MCF 10A (cell line): Measurements from ENCODE around the gene ZWILCH. TPM values are rescaled to one million over a fixed set of nuclear protein-coding genes. Genes with fewer than 3 reads are reported as not detected.
"Not testable (repeated sequence)": the region's sequence is repeated elsewhere in the genome, so short reads cannot be mapped to it uniquely, and the experiment has no call there.

Experiments used
- BruUV-seq: library from RNA; stranded (reverse); fragments of 400-500 nt; replicated peaks from 2 replicates; lab custom pipeline; 2021; lab: Mats Ljungman, UMichigan
- CTCF ChIA-PET: fragments of 300-600 bp; sonication (Branson Sonifier 250); formaldehyde crosslinking; extraction: SDS; loops from one replicate; lab custom pipeline; 2021; ENCODE audit warnings: antibody characterized with exemption, inconsistent platforms; lab: Yijun Ruan, JAX
- POLR2A ChIA-PET: fragments of 300-600, 350-650 bp; sonication (Branson Sonifier 250); formaldehyde crosslinking; extraction: SDS; loops from one replicate; lab custom pipeline; 2020; ENCODE audit warnings: antibody characterized with exemption, inconsistent platforms; lab: Yijun Ruan, JAX
- DNase-seq: peaks from one replicate; pipeline ENCODE4 v3.0.0-alpha.2; 2018; ENCODE audit not compliant: unreplicated experiment
- H3K27ac Mint-ChIP-seq: one replicate; pipeline ENCODE4 v1.8.0; 2022; ENCODE audit warnings: mild to moderate bottlenecking, low read depth, mixed read lengths; ENCODE audit not compliant: unreplicated experiment
- H3K27me3 Mint-ChIP-seq: one replicate; pipeline ENCODE4 v1.8.0; 2022; ENCODE audit warnings: mixed read lengths; ENCODE audit not compliant: insufficient read depth, unreplicated experiment
- H3K36me3 Mint-ChIP-seq: one replicate; pipeline ENCODE4 v1.8.0; 2022; ENCODE audit warnings: mild to moderate bottlenecking, moderate library complexity, mixed read lengths; ENCODE audit not compliant: insufficient read depth, unreplicated experiment
- H3K4me1 Mint-ChIP-seq: one replicate; pipeline ENCODE4 v1.8.0; 2022; ENCODE audit warnings: mixed read lengths; ENCODE audit not compliant: insufficient read depth, unreplicated experiment
- H3K4me3 Mint-ChIP-seq: one replicate; pipeline ENCODE4 v1.8.0; 2022; ENCODE audit warnings: mild to moderate bottlenecking, moderate library complexity, mixed read lengths; ENCODE audit not compliant: unreplicated experiment
- H3K9me3 Mint-ChIP-seq: one replicate; pipeline ENCODE4 v1.8.0; 2022; ENCODE audit warnings: mixed read lengths; ENCODE audit not compliant: unreplicated experiment
- CTCF ChIP-seq: fragments of 200-600 bp; IDR thresholded peaks from one replicate; pipeline ENCODE4 v1.8.0; 2022; ENCODE audit warnings: antibody characterized with exemption, mild to moderate bottlenecking; ENCODE audit not compliant: unreplicated experiment
- intact Hi-C: fragments of 100-400 bp; cut with micrococcal nuclease; formaldehyde crosslinking; loops from 2 replicates; pipeline ENCODE4 v1.14.1; 2022
- total RNA-seq: library from RNA; stranded (reverse); gene quantifications from 2 replicates; pipeline ENCODE4 v1.2.3, GENCODE V29; 2022

The ZWILCH gene
- total RNA-seq, 1 experiment from 2014 or later, result 27.4 TPM

- Mint-ChIP-seq H3K4me1 (peaks cover 13% of the 10 kb centered on the region), H3K9me3 (no peaks in the 10 kb centered on the region), H3K36me3 (peaks cover 82% of the 10 kb centered on the region), H3K27ac (peak within 1 kb of the TSS; percentile 87), H3K27me3 (no peaks in the 10 kb centered on the region), H3K4me3 (peak within 1 kb of the TSS; percentile 90)
- BruUV-seq, result no TSS peak
- ChIA-PET CTCF (interaction anchor here (0.7 to 4.0 kb wide), 30 partner anchors 9 to 864 kb away, joined by 3 to 50 read pairs (median 5); partner anchors contain the start of gene MAP2K1), POLR2A (interaction anchor here (0.5 to 6.1 kb wide), 23 partner anchors 7 to 390 kb away, joined by 3 to 158 read pairs (median 4); partner anchors contain the start of genes DIS3L, MAP2K1, RPL4 and TIPIN)
- intact Hi-C loops, result loop anchor here (1.0 to 5.0 kb wide), 4 partner anchors 111 to 515 kb away; partner anchors contain the start of genes MAP2K1 and TIPIN
- peak; percentile 92 for TF ChIP-seq CTCF
- peak; percentile 95 for DNase-seq
Observed at GRCh38 chr15:66497502-66498455, 7.3 kb upstream of the ZWILCH start, which contains the start of gene SNAPC5. SNAPC5 (minus strand) TSS chr15:66497762; CDS start chr15:66497731, 31 bp downstream.

GRCh38 chr15:66498501-66499386, 6.4 kb upstream of the ZWILCH start:
- Mint-ChIP-seq H3K27me3 (no peaks in the 10 kb centered on the region), H3K27ac (no peak overlapping the region), H3K4me3 (no peak overlapping the region), H3K9me3 (no peaks in the 10 kb centered on the region), H3K36me3 (peaks cover 84% of the 10 kb centered on the region), H3K4me1 (peaks cover 13% of the 10 kb centered on the region)
- CTCF ChIA-PET, result interaction anchor here (0.7 to 4.0 kb wide), 28 partner anchors 9 to 863 kb away, joined by 3 to 50 read pairs (median 5); partner anchors contain the start of gene MAP2K1
- POLR2A ChIA-PET, result interaction anchor here (0.5 to 6.1 kb wide), 17 partner anchors 9 to 389 kb away, joined by 3 to 158 read pairs (median 3); partner anchors contain the start of genes DIS3L, MAP2K1 and TIPIN
- no TSS peak for BruUV-seq
- DNase-seq, result no peak
- intact Hi-C loops, result loop anchor here (5.0 kb wide), 1 partner anchor 516 kb away; no protein-coding TSS in a partner anchor
- peak; percentile 50 for TF ChIP-seq CTCF

- H3K9me3 Mint-ChIP-seq, DNase-seq, intact Hi-C loops, H3K27me3 Mint-ChIP-seq, BruUV-seq, H3K4me3 Mint-ChIP-seq: not testable (repeated sequence)
- Mint-ChIP-seq H3K27ac (peak overlapping the region; percentile 36), H3K4me1 (peaks cover 11% of the 10 kb centered on the region), H3K36me3 (peaks cover 87% of the 10 kb centered on the region)
- ChIA-PET POLR2A (interaction anchor here (0.6 to 6.1 kb wide), 5 partner anchors 113 to 631 kb away, joined by 3 to 158 read pairs (median 3); partner anchors contain the start of genes MAP2K1, RAB11A and TIPIN), CTCF (interaction anchor here (0.7 kb wide), 1 partner anchor 631 kb away, joined by 3 read pairs; the partner anchor contains the start of gene RAB11A)
Observed at GRCh38 chr15:66500346-66500745, 4.8 kb upstream of the ZWILCH start.

- Mint-ChIP-seq H3K4me3 (peak overlapping the region; percentile 83), H3K27me3 (no peaks in the 10 kb centered on the region), H3K27ac (peak overlapping the region; percentile 94), H3K9me3 (no peaks in the 10 kb centered on the region), H3K36me3 (peaks cover 74% of the 10 kb centered on the region), H3K4me1 (peaks cover 11% of the 10 kb centered on the region)
- POLR2A ChIA-PET, result interaction anchor here (0.7 to 3.7 kb wide), 8 partner anchors 18 to 209 kb away, joined by 3 to 90 read pairs (median 5); partner anchors contain the start of genes DIS3L, MAP2K1 and TIPIN
- intact Hi-C loops, result no loop called here
- TF ChIP-seq CTCF, result no peak
- no TSS peak for BruUV-seq
- no peak for DNase-seq
- CTCF ChIA-PET, result interaction anchor here (0.6 to 1.7 kb wide), 3 partner anchors 10 to 182 kb away, joined by 3 to 4 read pairs (median 4); no protein-coding TSS in a partner anchor
Observed at GRCh38 chr15:66502491-66502890, 2.6 kb upstream of the ZWILCH start.

GRCh38 chr15:66503041-66503648, 2.0 kb upstream of the ZWILCH start:
- ChIA-PET CTCF (interaction anchor here (1.7 kb wide), 1 partner anchor 115 kb away, joined by 4 read pairs; no protein-coding TSS in a partner anchor), POLR2A (interaction anchor here (0.6 to 3.7 kb wide), 21 partner anchors 11 to 892 kb away, joined by 3 to 90 read pairs (median 4); partner anchors contain the start of genes DIS3L, INTS14, MAP2K1 and RAB11A)
- BruUV-seq, intact Hi-C loops, H3K27me3 Mint-ChIP-seq, DNase-seq, H3K9me3 Mint-ChIP-seq: not testable (repeated sequence)
- Mint-ChIP-seq H3K36me3 (peaks cover 67% of the 10 kb centered on the region), H3K4me1 (peaks cover 11% of the 10 kb centered on the region), H3K4me3 (peak overlapping the region; percentile 83), H3K27ac (peak overlapping the region; percentile 94)
